Mesendoderm (in vitro differentiated cells): ENCODE data around the gene ST6GALNAC2.
A peak's percentile ranks its signal among the peaks of the same experiment; 100 is the strongest.
"Not testable (repeated sequence)": the region's sequence is repeated elsewhere in the genome, so short reads cannot be mapped to it uniquely, and the experiment has no call there.

Experiments
- DNase-seq: peaks from one replicate; pipeline ENCODE4 v3.0.0; 2013
- H2AK5ac ChIP-seq: 2 replicates; pipeline ENCODE4 v1.6.1; 2013; ENCODE audit warnings: low read length, inconsistent platforms
- H2BK120ac ChIP-seq: 2 replicates; pipeline ENCODE4 v1.6.1; 2013; ENCODE audit warnings: low read depth, mild to moderate bottlenecking, low read length, moderate library complexity, mixed read lengths
- H2BK15ac ChIP-seq: replicated peaks from 2 replicates; pipeline ENCODE4 v1.6.1; 2013; ENCODE audit warnings: low read depth, mild to moderate bottlenecking, moderate library complexity
- H2BK5ac ChIP-seq: 2 replicates; pipeline ENCODE4 v1.6.1; 2013; ENCODE audit warnings: low read length, inconsistent platforms
- H3K18ac ChIP-seq: 2 replicates; pipeline ENCODE4 v1.6.1; 2013; ENCODE audit warnings: mild to moderate bottlenecking, low read length, mixed read lengths
- H3K23ac ChIP-seq: one replicate; pipeline ENCODE4 v1.6.1; 2013; ENCODE audit warnings: low read length
- H3K27ac ChIP-seq: 2 replicates; pipeline ENCODE4 v1.5.1; 2013; ENCODE audit warnings: low read depth, mild to moderate bottlenecking, inconsistent platforms, low read length, moderate library complexity
- H3K27me3 ChIP-seq: 2 replicates; pipeline ENCODE4 v1.6.1; 2013; ENCODE audit warnings: low read length, control low read depth, mild to moderate bottlenecking, inconsistent platforms; ENCODE audit not compliant: insufficient read depth, poor library complexity
- H3K36me3 ChIP-seq: 2 replicates; pipeline ENCODE4 v1.6.1; 2013; ENCODE audit warnings: low read length, inconsistent platforms; ENCODE audit not compliant: control insufficient read depth, insufficient read depth
- H3K4ac ChIP-seq: one replicate; pipeline ENCODE4 v1.6.1; 2013; ENCODE audit warnings: low read depth, mild to moderate bottlenecking, low read length, moderate library complexity
- H3K4me1 ChIP-seq: 2 replicates; pipeline ENCODE4 v1.6.1; 2013; ENCODE audit warnings: low read depth, low read length, inconsistent platforms; ENCODE audit not compliant: control insufficient read depth
- H3K4me2 ChIP-seq: 2 replicates; pipeline ENCODE4 v1.6.1; 2013; ENCODE audit warnings: low read length
- H3K4me3 ChIP-seq: 2 replicates; pipeline ENCODE4 v1.5.1; 2013; ENCODE audit warnings: mild to moderate bottlenecking, low read length
- H3K56ac ChIP-seq: one replicate; pipeline ENCODE4 v1.6.1; 2013; ENCODE audit warnings: low read length
- H3K79me1 ChIP-seq: 2 replicates; pipeline ENCODE4 v1.6.1; 2013; ENCODE audit warnings: low read length, inconsistent platforms
- H3K79me2 ChIP-seq: 2 replicates; pipeline ENCODE4 v1.6.1; 2013; ENCODE audit warnings: mild to moderate bottlenecking, low read length; ENCODE audit not compliant: control insufficient read depth, insufficient read depth
- H3K9ac ChIP-seq: 2 replicates; pipeline ENCODE4 v1.6.1; 2013; ENCODE audit warnings: low read length, inconsistent platforms
- H4K5ac ChIP-seq: one replicate; pipeline ENCODE4 v1.6.1; 2013; ENCODE audit warnings: low read length
- H4K8ac ChIP-seq: one replicate; pipeline ENCODE4 v1.6.1; 2013; ENCODE audit warnings: low read depth, mild to moderate bottlenecking, control low read depth, low read length, moderate library complexity
- WGBS: extraction: QIAGEN DNeasy Blood & Tissue Kit; methylation state at CpG from one replicate; pipeline ENCODE4 v1.1.7; 2013; ENCODE audit warnings: low lambda C conversion rate, missing lambda C conversion rate; ENCODE audit not compliant: insufficient coverage; ENCODE audit errors: extremely low coverage; 5-methylcytosine and 5-hydroxymethylcytosine counted together

ST6GALNAC2 gene

GRCh38 chr17:76527016-76527415 lies 58.6 kb downstream of the ST6GALNAC2 start:
- not testable (repeated sequence) for H3K18ac ChIP-seq, H3K4me2 ChIP-seq, H3K27ac ChIP-seq, H3K9ac ChIP-seq, H2BK15ac ChIP-seq, H2BK5ac ChIP-seq, DNase-seq, H4K8ac ChIP-seq, H3K36me3 ChIP-seq, H3K4ac ChIP-seq, H3K27me3 ChIP-seq, H3K79me2 ChIP-seq, H3K56ac ChIP-seq, H3K4me3 ChIP-seq, H3K4me1 ChIP-seq, H3K79me1 ChIP-seq, H2AK5ac ChIP-seq, H2BK120ac ChIP-seq, H4K5ac ChIP-seq, H3K23ac ChIP-seq
- no CpG with 5 or more reads among the region's 9 CpGs for WGBS

DNA sequence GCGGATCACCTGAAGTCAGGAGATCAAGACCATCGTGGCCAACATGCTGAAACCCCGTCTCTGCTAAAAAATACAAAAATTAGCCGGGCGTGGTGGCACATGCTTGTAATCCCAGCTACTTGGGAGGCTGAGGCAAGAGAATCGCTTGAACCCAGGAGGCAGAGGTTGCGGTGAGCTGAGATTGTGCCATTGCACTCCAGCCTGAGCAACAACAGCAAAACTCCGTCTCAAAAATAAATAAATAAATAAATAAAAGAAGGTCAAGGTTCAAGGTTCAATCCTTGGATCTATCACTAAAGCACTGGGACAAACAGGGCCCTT lies 60.2 kb downstream of the ST6GALNAC2 start:
- not testable (repeated sequence) for H4K8ac ChIP-seq, H2BK15ac ChIP-seq, H3K4me2 ChIP-seq, H2AK5ac ChIP-seq, H3K36me3 ChIP-seq, H3K4me1 ChIP-seq, H3K18ac ChIP-seq, H3K27ac ChIP-seq, DNase-seq, H2BK120ac ChIP-seq, H3K4me3 ChIP-seq, H3K56ac ChIP-seq, H2BK5ac ChIP-seq, H3K79me1 ChIP-seq, H3K9ac ChIP-seq, H3K27me3 ChIP-seq, H4K5ac ChIP-seq, H3K79me2 ChIP-seq, H3K23ac ChIP-seq, H3K4ac ChIP-seq
- no CpG with 5 or more reads among the region's 8 CpGs for WGBS

DNA sequence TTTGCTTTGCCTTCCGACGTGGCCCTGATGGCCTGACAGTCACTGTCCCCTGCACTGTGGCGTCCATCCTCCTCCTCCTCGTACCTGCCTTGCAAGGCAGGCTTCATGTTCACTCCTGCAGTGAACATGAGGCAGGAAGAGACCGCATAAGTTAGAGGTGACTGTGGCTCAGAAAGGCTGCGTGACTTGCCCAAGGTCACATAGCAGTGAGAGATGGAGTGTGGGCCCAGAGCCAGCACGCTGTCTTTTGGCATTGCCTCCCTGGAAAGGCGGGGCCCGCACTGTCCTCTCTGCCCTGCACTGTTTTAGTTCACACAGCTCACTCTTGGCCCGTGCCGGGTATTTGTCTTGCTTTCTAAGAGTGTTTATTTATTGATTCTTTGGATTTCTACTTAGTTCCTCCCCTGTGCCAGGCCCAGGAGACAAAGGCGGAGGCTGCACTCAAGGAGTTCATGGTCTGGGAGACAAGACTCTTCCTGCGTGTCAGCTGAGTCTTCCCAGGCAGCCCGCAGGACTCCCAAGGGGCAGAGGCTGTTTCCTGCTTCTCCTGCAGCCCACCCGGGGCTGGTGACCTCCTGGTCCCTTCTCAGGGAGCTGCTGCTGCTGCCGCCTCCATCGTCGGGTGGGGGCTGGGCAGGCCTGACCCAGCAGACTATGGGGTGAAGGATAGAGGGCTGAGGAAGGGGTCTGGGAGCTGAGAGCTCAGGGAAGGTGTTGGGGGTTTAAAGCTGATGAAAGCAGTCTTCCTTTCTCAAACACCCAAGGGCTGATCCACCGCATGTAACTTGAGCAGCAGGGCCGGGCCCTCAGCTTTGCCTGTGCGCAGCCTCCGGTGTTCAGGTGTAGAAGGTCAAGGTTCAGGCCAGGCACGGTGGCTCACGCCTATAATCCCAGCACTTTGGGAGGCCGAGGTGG lies 60.8 kb downstream of the ST6GALNAC2 start:
- H2BK120ac ChIP-seq: no peak overlapping the region
- no peak overlapping the region for H3K4me2 ChIP-seq
- H3K36me3 ChIP-seq: no peaks in the 10 kb centered on the region
- no peak overlapping the region for H3K23ac ChIP-seq
- no peak overlapping the region for H4K5ac ChIP-seq
- H4K8ac ChIP-seq: no peak overlapping the region
- no peak overlapping the region for H3K4me3 ChIP-seq
- H3K56ac ChIP-seq: peak overlapping the region; percentile 56
- no peak overlapping the region for H3K4ac ChIP-seq
- no peak overlapping the region for H3K18ac ChIP-seq
- H2AK5ac ChIP-seq: peak overlapping the region; percentile 45
- no peaks in the 10 kb centered on the region for H3K79me2 ChIP-seq
- H3K79me1 ChIP-seq: no peaks in the 10 kb centered on the region
- no peak overlapping the region for H2BK5ac ChIP-seq
- no peak overlapping the region for H2BK15ac ChIP-seq
- H3K9ac ChIP-seq: no peak overlapping the region
- H3K4me1 ChIP-seq: peaks cover 2% of the 10 kb centered on the region
- DNase-seq: no peak
- no CpG with 5 or more reads among the region's 25 CpGs for WGBS
- H3K27me3 ChIP-seq: no peaks in the 10 kb centered on the region
- H3K27ac ChIP-seq: no peak overlapping the region

- no peak overlapping the region for H3K23ac ChIP-seq
- H2AK5ac ChIP-seq: no peak overlapping the region
- no peak overlapping the region for H3K18ac ChIP-seq
- no peak overlapping the region for H2BK120ac ChIP-seq
- no peaks in the 10 kb centered on the region for H3K36me3 ChIP-seq
- no peak overlapping the region for H3K56ac ChIP-seq
- no peaks in the 10 kb centered on the region for H3K79me2 ChIP-seq
- H3K79me1 ChIP-seq: no peaks in the 10 kb centered on the region
- H3K27ac ChIP-seq: no peak overlapping the region
- H3K27me3 ChIP-seq: no peaks in the 10 kb centered on the region
- no peak overlapping the region for H3K4me2 ChIP-seq
- H4K8ac ChIP-seq: no peak overlapping the region
- H3K9ac ChIP-seq: no peak overlapping the region
- no peak overlapping the region for H2BK15ac ChIP-seq
- H3K4ac ChIP-seq: no peak overlapping the region
- no peak overlapping the region for H3K4me3 ChIP-seq
- WGBS: no CpG with 5 or more reads among the region's 35 CpGs
- no peak overlapping the region for H4K5ac ChIP-seq
- H3K4me1 ChIP-seq: no peaks in the 10 kb centered on the region
- H2BK5ac ChIP-seq: no peak overlapping the region
- peak; percentile 69 for DNase-seq
Observed at GRCh38 chr17:76523084-76524037, 62.3 kb downstream of the ST6GALNAC2 start.

DNA sequence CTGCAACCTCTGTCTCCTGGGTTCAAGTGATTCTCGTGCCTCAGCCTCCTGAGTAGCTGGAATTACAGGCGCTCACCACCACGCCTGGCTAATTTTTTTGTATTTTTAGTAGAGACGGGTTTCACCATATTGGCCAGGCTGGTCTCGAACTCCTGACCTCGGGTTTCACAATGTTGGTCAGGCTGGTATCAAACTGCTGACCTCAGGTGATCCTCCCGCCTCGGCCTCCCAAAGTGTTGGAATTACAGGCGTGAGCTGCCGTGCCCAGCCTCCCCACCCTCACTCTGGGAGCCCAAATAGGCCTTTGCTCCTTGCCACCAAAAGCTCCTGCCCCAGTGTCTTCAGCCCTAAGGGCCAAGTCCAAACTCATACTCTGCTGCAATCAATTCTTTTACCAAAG lies 64.0 kb downstream of the ST6GALNAC2 start:
- H3K27me3 ChIP-seq, H3K4me2 ChIP-seq, H3K36me3 ChIP-seq, H4K8ac ChIP-seq, H2BK120ac ChIP-seq, H2BK5ac ChIP-seq, H3K79me1 ChIP-seq, H3K79me2 ChIP-seq, H3K23ac ChIP-seq, H3K9ac ChIP-seq, H3K4me1 ChIP-seq, H2BK15ac ChIP-seq, H2AK5ac ChIP-seq, H3K4me3 ChIP-seq, H4K5ac ChIP-seq, H3K4ac ChIP-seq, H3K27ac ChIP-seq, H3K18ac ChIP-seq, H3K56ac ChIP-seq, DNase-seq: not testable (repeated sequence)
- WGBS: no CpG with 5 or more reads among the region's 10 CpGs
